NCI-H146 treated with DMSO at 0.1 percent for 48 hours (cell line): ENCODE data around the gene VTI1A.
A peak's percentile ranks its signal among the peaks of the same experiment; 100 is the strongest.
"Not testable (repeated sequence)": the region's sequence is repeated elsewhere in the genome, so short reads cannot be mapped to it uniquely, and the experiment has no call there.

Source experiments
- DNase-seq: peaks from one replicate; lab custom pipeline; 2025; ENCODE audit not compliant: unreplicated experiment; lab: John Stamatoyannopoulos, UW

The VTI1A gene

DNA sequence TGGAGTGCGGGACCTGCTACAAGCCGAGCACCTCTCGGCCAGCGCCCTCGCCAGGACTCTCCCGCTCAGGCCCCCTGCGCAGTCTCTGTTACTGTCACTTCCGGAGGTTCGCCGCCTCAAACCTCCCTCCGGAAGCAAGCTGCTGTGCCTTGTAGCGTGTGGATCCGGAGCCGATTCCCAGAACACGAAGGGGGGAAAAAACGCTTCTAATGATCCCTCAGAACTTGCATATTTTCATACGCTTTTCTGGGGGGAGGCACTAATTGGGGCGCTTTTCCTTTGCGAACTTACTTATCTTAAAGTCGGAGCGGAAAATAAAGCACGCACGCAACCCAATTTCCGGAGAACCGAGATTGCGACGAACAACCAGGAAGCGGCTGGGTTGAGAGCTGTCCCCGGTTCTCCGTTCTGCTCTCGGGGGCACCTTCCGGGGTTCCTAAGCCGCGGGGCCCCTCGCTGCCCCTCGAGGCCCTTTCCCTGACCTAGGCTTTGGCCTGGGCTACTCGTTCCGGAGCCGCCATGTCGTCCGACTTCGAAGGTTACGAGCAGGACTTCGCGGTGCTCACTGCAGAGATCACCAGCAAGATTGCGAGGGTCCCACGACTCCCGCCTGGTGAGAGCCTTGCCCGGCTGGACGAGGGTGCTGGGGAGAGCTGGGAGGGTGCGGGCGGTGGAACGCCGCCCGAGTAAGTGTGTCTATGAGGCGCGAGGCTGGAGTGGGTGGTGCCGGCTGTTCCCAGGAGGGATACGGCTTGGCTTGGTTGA, at the start of gene VTI1A, which contains the start of gene ZDHHC6:
VTI1A (plus strand) TSS at position 361 of the 765 bp plus-strand sequence; CDS start at position 520, 159 bp downstream.
ZDHHC6 (minus strand) TSS at position 60 of the 765 bp plus-strand sequence. CDS start 1,478 bp downstream, outside the sequence.
- peak; percentile 62 for DNase-seq

DNA sequence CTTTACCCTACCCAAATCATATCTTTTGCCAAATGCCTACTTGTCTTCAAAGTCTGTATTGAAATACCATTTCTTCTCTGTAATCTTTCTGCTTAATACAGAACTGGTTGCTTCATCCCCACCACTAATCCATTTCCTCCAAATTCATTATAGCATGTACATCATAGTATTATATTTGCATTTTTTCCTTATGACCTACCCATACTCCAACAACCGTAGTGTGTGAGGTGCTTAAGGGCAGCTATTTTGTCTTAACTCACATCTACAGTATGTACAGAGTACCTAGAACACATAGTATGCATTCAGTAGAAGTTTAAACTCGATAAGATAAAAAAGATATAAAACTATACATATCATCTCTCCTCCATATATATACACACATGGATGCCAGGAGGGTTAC, 49.4 kb upstream of the VTI1A start:
- no peak for DNase-seq

DNA sequence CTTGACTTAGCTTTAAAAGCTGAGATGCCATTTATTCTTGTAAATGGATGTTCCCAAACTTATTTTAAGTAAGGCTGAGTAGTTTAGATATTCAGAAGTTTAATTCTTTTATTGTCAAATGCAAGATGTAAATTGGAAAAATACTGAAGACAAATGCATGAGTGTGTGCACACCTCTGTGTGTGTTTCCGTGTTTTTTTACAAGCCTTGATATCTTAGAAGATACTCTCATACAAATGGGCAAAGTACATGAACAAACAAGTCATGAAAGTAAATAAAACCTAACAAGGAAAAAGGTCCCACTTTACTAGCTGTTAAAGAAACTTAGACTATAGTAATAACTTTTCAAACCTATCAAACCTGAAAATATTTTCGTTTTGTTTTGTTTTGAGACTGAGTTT, 44.1 kb upstream of the VTI1A start:
- no peak for DNase-seq

DNA sequence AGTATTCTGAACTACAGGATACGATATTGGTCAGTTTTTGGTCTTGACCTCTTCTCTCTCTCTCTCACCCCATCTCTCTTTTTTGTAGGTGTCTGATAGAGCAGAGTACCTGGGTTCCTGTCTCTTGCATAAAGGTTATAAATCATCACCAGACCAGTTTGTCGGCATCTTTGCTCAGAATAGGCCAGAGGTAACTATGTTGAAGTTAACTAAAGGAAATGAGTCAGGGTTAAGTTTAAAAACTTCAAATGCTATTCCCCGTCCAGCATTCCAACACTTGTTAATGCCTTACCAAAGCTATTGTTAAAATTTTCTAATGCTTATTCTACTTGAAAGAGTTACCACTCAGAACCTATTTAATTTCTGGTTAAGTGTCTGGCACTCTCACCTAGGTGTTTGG, 42.4 kb upstream of the VTI1A start:
- DNase-seq, result no peak

DNA sequence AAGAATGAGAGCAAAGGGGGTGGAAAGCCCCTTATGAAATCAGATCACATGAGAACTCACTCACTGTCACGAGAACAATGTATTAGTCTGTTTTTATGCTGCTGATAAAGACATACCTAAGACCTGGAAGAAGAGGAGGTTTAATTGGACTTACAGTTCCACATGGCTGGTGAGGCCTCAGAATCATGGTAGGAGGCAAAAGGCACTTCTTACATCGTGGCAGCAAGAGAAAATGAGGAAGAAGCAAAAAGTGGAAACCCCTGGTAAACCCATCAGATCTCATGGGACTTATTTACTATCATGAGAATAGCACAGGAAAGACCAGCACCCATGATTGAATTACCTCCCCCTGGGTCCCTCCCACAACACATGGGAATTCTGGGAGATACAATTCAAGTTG, 40.2 kb upstream of the VTI1A start:
- not testable (repeated sequence) for DNase-seq

DNA sequence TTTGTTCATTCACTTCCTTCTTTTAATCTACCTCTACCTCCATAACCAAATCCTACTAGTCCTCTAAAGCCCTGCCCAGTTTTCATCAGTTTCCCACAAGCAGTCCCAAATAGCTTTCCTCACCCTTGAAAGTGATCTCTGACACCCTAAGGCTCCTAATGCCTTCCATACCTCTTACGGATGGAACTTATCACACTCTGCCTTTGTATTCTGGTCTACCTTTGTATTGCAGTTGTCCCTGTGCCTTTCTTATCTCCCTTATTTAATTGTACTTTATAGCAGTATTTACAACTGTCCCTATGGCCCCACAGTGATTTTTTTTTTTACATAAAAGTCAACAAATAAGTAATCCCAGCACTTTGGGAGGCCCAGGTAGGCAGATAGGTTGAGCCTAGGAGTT, 39.3 kb upstream of the VTI1A start:
- DNase-seq, result no peak

DNA sequence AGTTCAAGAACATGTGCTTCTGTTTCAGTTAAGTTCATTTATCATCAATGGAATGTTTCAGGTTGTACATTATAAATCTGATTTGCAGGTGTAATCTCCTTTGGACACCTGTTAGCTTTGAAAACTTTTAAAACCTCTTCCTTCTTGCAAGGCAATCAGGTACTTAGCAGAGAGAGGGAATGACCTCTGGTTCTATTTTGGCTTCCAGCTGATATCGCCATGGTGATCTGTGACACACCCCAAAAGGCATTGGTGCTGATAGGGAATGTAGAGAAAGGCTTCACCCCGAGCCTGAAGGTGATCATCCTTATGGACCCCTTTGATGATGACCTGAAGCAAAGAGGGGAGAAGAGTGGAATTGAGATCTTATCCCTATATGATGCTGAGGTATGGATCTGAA, 37.7 kb upstream of the VTI1A start:
- no peak for DNase-seq

DNA sequence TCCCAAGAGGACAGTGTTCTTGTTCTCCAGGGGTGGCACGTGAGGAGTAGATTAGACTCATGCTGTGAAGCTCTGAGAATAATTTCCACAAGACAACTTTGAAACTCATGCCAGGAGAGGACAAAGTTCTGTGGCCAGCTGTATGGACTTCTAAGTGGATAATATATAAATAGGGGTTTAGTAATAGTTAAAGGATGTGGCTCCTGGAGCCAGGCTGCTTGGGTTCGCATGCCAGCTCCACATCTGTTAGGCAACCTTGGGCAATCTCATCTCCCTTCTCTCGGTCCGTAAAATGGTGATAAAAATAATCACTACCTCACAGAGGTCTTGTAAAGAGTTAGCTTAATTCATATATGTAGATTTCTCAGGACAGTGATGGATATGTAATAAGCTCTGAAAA, 37.3 kb upstream of the VTI1A start:
- DNase-seq, result no peak

DNA sequence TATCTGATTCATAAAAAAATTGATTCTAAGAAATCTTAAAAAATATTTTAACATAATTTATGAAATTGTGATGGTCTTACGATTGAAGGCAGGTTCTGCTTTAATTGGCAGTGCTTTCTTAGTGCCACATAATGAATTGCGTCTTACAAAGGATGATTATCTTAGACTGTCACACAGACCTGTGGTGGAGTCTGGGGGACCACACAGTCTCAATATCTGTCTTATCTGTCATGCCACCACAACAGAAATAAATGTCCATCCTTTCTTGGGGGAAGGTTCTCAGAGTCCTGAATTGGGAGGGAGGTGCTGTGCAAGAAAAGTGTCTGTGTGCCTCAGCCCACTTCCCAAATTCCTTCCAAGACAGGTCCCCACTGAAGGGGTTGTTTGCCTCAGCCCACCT, 34.3 kb upstream of the VTI1A start:
- DNase-seq, result no peak

DNA sequence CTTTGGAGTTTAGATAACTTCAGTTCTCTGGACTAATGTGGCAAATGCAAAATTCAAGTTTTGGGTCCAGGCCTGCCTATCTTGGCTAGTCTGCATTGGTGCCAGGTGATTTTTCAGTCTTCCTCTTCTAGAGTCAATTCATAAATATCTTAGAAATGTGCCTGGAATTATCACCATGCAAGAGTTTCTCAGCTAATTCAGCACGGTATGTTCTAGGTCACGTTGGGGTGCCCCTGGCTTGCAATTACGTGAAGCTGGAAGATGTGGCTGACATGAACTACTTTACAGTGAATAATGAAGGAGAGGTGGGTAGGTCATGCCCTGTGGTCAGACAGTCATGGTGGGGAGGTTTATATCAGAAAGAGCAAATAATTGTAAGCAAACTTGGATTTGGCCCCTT, 25.3 kb upstream of the VTI1A start:
- no peak for DNase-seq

DNA sequence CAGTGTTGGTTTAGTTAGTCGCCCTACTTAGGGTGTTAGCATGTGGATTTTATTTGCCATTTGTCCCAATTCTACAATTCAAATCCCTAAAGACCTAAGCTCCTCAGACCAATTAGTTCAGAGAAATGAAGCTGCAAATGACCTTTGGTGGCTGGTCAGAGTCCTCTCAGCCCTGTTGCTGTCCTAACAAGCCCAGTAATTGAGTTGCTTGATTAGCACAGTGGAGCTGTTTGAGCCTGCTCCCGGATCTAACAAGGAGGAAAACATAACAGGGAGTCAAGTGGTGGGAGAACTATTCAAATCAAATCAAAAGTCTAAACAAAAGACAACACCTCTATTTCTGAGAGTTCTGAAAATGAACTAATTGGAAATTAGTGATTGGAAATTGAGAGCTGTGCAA, 22.4 kb upstream of the VTI1A start:
- DNase-seq, result no peak

DNA sequence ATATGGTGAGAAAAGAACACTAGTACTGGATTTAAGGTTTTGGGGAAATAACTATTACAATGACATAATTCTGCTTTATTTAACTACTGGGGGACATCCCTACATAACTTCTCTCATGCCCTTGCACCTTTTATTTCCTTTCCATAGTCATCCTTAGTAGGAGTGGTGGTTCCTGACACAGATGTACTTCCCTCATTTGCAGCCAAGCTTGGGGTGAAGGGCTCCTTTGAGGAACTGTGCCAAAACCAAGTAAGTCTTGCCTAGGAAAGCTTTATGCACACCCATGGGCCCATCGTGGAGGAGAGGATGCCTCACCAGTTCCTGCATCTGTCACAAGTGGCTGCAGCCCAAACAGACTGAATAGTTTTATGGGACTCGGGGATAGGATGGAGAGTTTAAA, 20.9 kb upstream of the VTI1A start:
- no peak for DNase-seq

DNA sequence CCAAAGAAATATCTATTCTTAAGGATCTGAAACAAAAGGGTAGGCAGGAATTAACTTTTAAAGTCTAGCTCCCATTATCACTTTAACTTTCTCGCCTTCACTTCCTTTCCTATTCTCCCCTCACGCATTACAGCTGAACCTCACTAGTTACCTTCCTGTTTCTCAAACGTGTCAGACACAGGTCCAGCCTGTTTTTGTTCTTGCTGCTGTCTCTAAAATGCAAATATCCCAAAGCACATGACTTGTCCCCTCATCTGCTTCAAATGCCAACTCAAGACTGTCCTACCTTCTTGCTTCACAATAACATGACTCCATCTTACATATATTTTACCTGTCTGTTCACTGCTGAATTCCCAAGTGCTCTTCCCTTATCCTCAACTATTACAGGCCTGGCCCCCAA, 17.9 kb upstream of the VTI1A start:
- DNase-seq, result no peak

DNA sequence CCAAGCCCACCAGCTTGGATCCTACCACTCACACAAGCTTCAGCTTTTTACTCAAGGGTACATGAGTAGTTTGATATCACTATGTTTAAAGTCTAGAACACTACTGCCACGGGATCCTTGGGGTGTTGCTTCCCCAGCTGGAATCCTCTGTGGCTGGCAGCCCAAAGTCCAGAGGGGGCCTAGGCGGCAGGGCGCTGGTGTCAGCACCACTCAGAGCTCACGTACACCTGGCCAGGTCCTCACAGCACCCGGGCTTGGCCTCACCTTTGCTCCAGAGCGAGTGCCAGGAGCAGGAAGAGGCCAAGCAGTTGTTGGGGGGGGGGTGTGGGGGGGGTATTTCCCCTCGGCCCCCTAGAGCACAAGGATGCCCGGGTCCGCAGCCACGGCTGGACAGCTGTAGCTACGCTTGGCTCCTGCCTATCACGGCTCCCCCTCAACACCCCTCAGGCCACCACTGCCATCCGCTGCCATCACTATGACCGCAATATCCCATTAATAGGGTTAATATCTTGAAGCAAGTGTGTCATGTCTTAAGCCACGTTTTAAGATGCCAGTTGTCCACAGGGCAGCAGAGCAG, 17.3 kb upstream of the VTI1A start:
- no peak for DNase-seq

DNA sequence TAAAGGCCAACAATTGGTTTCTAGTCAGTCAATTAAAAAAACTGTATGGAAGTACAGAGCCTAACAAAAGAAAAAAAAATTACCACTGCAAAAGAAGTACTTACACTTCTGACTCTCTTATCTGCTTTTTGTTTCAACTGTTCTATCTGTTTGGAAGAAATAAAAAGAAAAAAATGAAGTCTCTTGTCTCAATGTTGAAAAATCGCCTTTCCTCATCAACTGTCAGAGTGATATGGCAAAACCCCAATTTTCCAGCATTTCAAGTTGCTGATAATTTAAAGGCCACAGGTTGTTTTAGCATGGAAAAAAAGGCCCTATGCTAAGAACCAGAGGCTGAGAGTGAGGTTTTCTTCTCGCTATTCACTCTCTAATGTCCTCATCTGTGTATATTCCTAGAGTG, 13.9 kb upstream of the VTI1A start:
- no peak for DNase-seq

DNA sequence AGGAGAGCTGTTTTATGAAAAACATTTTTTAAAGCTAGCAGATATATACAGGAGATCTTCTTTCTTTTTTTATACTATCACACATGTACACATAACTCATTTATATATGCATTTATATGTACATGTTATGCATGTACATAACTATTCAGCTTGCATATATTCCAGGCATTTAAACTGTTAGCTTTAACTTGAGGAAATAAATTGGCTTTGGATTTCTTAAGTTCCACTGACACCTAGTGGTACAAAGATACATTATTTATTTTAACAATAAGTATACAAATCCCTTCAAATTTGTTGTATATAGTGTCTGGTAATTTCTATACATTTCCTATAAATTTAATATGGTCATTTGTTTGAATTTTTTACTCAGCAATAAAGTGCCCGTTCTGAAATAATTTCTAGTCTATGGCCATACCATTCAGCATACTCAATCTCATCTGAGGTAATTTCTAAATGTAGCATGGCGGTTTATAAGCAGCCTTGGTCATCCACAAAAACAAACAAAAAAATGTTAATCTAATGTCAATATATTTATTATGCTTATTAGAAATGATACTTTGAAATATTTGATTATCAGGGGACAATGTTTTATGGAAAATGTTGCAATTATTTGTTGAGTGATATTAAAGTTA, 11.9 kb upstream of the VTI1A start:
- no peak for DNase-seq

DNA sequence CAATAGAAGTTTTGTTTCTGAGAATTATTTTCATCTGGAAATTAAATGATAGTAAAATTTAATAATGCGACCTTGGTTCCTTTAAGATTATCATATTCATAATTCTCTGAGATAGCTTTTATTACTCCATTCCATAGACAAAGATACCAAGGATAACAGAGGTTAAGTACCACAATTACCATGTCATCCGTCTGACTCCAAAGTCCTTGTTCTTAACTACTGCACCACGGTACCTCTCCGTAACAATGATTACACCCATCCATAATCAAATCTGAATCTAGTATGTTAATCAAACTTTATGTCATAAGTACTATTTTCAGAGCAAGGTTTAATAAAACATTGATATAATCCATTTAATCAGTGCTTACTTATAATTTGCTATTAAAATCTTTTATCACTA, 8.7 kb upstream of the VTI1A start:
- DNase-seq, result no peak

DNA sequence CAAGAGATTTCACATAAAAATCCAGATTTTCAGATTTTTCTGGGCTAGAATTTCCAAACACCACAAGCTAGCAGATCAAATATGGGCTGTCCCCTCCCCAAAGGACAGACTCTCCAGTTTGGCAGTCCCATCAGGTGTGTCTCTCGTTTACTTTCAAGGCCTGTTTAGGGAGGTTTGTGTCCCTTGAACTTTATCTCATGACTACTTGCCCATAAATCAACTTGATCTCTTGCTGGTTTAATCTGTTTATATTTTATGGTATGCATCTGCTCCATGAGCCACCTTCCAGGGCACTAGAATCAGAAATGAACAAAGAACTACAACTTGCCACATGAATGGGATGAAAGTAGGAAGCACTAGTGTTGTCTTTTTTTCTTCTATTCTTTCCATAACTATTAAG, 5.5 kb upstream of the VTI1A start:
- DNase-seq, result no peak

DNA sequence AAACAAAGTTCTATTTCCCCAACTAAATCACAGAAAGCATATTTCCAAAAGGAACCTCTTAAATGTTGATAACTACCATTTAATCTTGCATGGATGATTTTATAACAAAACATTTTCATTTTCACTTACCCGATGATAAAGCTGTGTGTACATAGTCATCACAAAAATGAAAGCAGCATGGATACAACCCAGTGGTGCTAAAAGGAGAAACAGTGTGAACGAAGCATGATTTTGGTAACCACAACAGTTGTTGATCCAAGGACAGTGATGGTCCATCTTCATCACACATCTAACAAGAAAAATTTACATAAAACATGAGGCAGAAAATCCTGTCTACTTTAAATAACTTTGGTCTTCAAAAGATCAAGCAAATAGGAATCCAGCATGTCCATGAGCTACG, 5.0 kb upstream of the VTI1A start:
- no peak for DNase-seq

DNA sequence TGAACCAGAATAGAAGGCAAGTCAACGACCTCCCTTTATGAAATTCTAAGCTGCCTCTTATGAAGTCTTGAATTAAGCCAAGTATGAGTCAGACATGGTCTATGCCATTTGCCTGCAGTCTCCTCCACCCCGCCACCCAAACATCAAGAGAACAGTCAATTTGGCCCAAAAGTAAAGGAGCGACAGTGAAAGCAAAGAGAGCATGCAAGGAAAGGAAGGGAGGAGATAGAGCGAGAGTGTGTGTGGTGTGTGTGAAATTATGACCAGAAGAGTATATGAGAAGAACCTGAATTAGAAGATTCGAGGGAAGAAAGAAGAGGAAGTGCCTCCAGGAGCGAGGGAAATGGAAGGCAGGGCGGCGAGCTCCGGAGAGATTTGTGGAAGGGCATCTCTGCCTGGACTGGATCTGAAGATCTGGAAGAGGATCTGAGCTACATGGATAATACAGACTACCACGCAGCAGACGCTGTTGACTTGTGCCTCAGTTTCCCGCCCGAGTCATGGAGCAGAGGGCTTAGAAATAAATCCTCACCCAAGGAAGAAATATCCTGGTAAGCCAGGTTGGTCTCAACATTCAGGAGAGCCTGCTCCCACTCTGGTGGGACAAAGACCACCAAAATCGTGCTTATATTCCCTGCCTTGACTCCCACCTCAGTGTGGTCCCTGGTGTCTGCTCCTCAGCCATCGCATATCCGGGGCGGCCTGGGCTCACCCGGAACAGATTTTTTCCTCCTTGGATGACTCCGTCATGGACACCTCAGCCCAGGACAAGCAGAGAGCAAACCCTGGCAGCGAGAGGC, 760 bp upstream of the VTI1A start:
- DNase-seq, result peak; percentile 8

DNA sequence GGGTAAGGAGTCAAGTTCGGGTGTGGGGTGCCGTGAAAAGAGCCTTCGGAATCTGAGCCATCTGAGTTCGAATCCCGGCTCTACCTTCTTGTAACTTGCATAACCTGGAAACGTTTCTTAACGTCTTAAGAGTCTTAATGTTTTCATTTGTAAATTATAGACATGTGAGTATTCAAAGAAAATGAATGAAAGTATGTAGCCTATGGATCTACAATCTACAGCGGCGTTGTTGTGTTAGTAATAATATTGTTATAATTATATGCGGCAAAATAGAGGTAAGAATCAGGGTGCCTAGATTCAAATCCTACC, 559 bp downstream of the VTI1A start:
- no peak for DNase-seq

DNA sequence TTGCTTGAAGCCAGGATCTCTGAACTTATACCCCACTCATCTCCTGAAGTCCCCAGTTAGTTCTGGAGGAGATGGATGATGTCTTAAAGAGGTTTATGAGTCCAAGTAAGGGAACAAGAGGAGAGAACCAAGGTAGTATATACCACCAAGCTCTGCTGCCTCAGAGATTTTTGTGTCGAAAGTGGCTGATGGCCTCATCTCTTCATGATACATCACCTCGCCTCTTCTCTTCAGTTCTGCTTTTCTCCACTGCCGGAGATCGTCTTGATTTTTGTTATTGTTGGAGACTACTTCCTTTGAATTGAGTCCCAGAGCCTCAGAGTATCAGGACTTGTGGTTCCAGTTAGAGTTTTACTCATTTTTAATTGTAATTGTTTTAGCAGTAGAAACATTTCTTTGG, 1.9 kb downstream of the VTI1A start:
- no peak for DNase-seq
